Stimulated activated CD8-positive, alpha-beta memory T cell treated with anti-CD3 and anti-CD28 coated beads, Interleukin-4, amount 100 ng/mL, for 1 hour (primary cell): ENCODE measurements around the gene MOSPD3.
"Not testable (repeated sequence)": the region's sequence is repeated elsewhere in the genome, so short reads cannot be mapped to it uniquely, and the experiment has no call there.

Experiments
- DNase-seq, 2 donors: peaks; one replicate each; pipeline ENCODE4 v3.0.0-alpha.2; 2020; ENCODE audit warnings: low read depth in 2 of 2, low spot score in 1 of 2

The MOSPD3 gene

DNA sequence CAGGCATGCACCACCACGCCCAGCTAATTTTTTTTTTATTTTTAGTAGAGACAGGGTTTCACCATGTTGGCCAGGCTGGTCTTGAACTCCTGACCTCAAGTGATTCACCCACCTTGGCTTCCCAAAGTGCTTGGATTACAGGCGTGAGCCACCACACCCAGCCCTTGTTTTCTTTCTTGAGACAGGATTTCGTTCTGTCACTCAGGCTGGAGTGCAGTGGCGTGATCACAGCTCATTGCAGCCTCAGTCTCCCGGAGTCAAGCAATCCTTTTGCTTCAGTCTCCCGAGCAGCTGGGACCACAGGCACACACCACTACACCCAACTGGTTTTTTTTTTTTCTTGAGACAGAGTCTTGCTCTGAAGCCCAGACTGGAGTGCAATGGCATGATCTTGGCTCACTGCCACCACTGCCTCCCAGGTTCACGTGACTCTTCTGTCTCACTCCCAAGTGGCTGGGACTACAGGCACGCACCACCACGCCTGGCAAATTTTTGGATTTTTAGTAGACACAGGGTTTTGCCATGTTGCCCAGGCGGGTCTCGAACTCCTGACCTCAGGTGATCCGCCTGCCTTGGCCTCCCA is 49.9 kb downstream of the MOSPD3 start:
- not testable (repeated sequence) for DNase-seq
